Mammary epithelial cell (primary cell): ENCODE measurements around the gene ATP2B2.

ENCODE experiments used
- EZH2 ChIP-seq: IDR thresholded peaks from 2 replicates; pipeline ENCODE4 v1.6.1; 2012; ENCODE audit warnings: low read length, inconsistent platforms, borderline replicate concordance
- TF ChIP-seq, protein P1 (sequence below), 2 donors: IDR thresholded peaks in 1 of 2; conservative IDR thresholded peaks in 1 of 2; 2 replicates each; pipeline ENCODE4 v1.5.1; 2011 to 2012; ENCODE audit warnings: inconsistent platforms in 2 of 2, low read length in 2 of 2, mild to moderate bottlenecking in 2 of 2, control low read depth in 1 of 2, low read depth in 1 of 2; ENCODE audit not compliant: insufficient read depth in 1 of 2; ENCODE audit errors: extremely low read depth in 1 of 2

DNA sequence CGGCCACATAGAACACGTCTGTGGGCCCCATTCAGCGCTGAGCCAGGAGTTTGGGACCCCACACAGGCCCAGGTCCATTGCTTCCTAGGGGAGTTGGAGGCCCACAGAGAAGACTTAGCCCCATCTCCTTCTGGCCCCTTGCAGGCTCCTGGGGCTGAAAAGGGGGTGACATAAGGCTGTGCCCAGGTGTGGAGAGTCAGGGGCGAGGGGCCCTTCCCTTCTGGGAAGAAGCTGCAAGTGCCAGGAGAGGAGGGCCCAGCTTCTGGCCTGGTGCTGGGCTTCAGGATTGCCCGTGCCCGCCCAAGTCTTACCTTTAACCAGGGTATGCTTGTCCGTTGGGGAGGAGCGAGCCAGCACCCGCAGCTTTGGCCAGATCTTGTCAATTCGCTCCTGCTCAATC lies 155.6 kb downstream of the ATP2B2 start:
- TF ChIP-seq, protein P1, sequence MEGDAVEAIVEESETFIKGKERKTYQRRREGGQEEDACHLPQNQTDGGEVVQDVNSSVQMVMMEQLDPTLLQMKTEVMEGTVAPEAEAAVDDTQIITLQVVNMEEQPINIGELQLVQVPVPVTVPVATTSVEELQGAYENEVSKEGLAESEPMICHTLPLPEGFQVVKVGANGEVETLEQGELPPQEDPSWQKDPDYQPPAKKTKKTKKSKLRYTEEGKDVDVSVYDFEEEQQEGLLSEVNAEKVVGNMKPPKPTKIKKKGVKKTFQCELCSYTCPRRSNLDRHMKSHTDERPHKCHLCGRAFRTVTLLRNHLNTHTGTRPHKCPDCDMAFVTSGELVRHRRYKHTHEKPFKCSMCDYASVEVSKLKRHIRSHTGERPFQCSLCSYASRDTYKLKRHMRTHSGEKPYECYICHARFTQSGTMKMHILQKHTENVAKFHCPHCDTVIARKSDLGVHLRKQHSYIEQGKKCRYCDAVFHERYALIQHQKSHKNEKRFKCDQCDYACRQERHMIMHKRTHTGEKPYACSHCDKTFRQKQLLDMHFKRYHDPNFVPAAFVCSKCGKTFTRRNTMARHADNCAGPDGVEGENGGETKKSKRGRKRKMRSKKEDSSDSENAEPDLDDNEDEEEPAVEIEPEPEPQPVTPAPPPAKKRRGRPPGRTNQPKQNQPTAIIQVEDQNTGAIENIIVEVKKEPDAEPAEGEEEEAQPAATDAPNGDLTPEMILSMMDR (conservative IDR thresholded peaks at IDR 0.05 in 1 of 2, IDR thresholded peaks at IDR 0.05 in 1 of 2; ENCODE audit: extremely low read depth in 1 of 2, insufficient read depth in 1 of 2, low read depth in 1 of 2, low read length in 2 of 2) = no peak
- TF ChIP-seq EZH2 = no peak
